GM23338 (cell line): Measurements from ENCODE around the gene DEXI. TPM values are rescaled to one million over a fixed set of nuclear protein-coding genes. Genes with fewer than 3 reads are reported as not detected.

Experiments
- ATAC-seq: fragments of 200-7000 bp; cut with Tn5 transposase; 3 replicates; pipeline ENCODE4 v1.9.1; 2020
- DNase-seq: peaks from one replicate; pipeline ENCODE4 v3.0.0-alpha.2; 2015; ENCODE audit warnings: low spot score
- H2AFZ ChIP-seq: fragments of 200-600 bp; sonication (generic); 2 replicates; pipeline ENCODE4 v1.8.0; 2016; ENCODE audit warnings: antibody characterized with exemption, mild to moderate bottlenecking, moderate library complexity
- H3F3A ChIP-seq: fragments of 200-600 bp; sonication (generic); replicated peaks from 2 replicates; pipeline ENCODE4 v1.8.0; 2017; ENCODE audit warnings: antibody characterized with exemption, mixed run types, low read depth
- H3K27ac ChIP-seq: fragments of 200-600 bp; sonication (generic); 2 replicates; pipeline ENCODE4 v1.6.1; 2016; ENCODE audit warnings: low read depth
- H3K27me3 ChIP-seq: fragments of 200-600 bp; sonication (generic); 2 replicates; pipeline ENCODE4 v1.8.0; 2016; ENCODE audit warnings: mild to moderate bottlenecking, mixed run types, moderate library complexity; ENCODE audit not compliant: insufficient read depth
- H3K36me3 ChIP-seq: fragments of 200-600 bp; sonication (generic); 2 replicates; pipeline ENCODE4 v1.8.0; 2016; ENCODE audit warnings: mild to moderate bottlenecking; ENCODE audit not compliant: insufficient read depth
- H3K4me1 ChIP-seq: fragments of 200-600 bp; sonication (generic); 2 replicates; pipeline ENCODE4 v1.8.0; 2016; ENCODE audit warnings: mild to moderate bottlenecking, moderate library complexity; ENCODE audit not compliant: insufficient read depth
- H3K4me2 ChIP-seq: fragments of 200-600 bp; sonication (generic); 2 replicates; pipeline ENCODE4 v1.7.1; 2017; ENCODE audit warnings: mixed run types
- H3K4me3 ChIP-seq: fragments of 200-600 bp; sonication (generic); 2 replicates; pipeline ENCODE4 v1.6.1; 2016; ENCODE audit warnings: mixed run types
- H3K79me2 ChIP-seq: fragments of 200-600 bp; sonication (generic); replicated peaks from 2 replicates; pipeline ENCODE4 v1.8.0; 2017; ENCODE audit warnings: mild to moderate bottlenecking; ENCODE audit not compliant: insufficient read depth
- H3K9me2 ChIP-seq: fragments of 200-600 bp; sonication (generic); 2 replicates; pipeline ENCODE4 v1.8.0; 2017; ENCODE audit not compliant: insufficient read depth
- H4K20me1 ChIP-seq: fragments of 200-600 bp; sonication (generic); replicated peaks from 2 replicates; pipeline ENCODE4 v1.8.0; 2017; ENCODE audit warnings: mild to moderate bottlenecking; ENCODE audit not compliant: insufficient read depth
- H3K27ac Mint-ChIP-seq: 2 replicates; pipeline ENCODE4 v1.8.0; 2020; ENCODE audit warnings: inconsistent platforms, mild to moderate bottlenecking, moderate library complexity, mixed read lengths
- H3K27me3 Mint-ChIP-seq: 3 replicates; pipeline ENCODE4 v1.8.0; 2022; ENCODE audit warnings: low read depth, mild to moderate bottlenecking, moderate library complexity, mixed read lengths, inconsistent platforms; ENCODE audit not compliant: insufficient read depth, poor library complexity
- H3K36me3 Mint-ChIP-seq: 3 replicates; pipeline ENCODE4 v1.8.0; 2021; ENCODE audit warnings: low read depth, mild to moderate bottlenecking, inconsistent platforms, moderate library complexity, mixed read lengths
- H3K4me1 Mint-ChIP-seq: 3 replicates; pipeline ENCODE4 v1.8.0; 2020; ENCODE audit warnings: mild to moderate bottlenecking, inconsistent platforms, mixed read lengths
- H3K4me3 Mint-ChIP-seq: 3 replicates; pipeline ENCODE4 v1.8.0; 2021; ENCODE audit warnings: moderate library complexity, mild to moderate bottlenecking, inconsistent platforms, mixed read lengths
- H3K9me3 Mint-ChIP-seq: 3 replicates; pipeline ENCODE4 v1.8.0; 2020; ENCODE audit warnings: moderate library complexity, mild to moderate bottlenecking, inconsistent platforms, mixed read lengths
- CREB1 ChIP-seq: fragments of 250-450 bp; sonication (Bioruptor Pico); IDR thresholded peaks from 2 replicates; pipeline ENCODE4 v1.5.0; 2020; ENCODE audit warnings: low read depth, mild to moderate bottlenecking, moderate library complexity
- EZH2 ChIP-seq: fragments of 200-600 bp; sonication (generic); IDR thresholded peaks from one replicate; pipeline ENCODE4 v1.8.0; 2017; ENCODE audit warnings: antibody characterized with exemption, mild to moderate bottlenecking, low read depth; ENCODE audit not compliant: unreplicated experiment
- EZH2phosphoT487 ChIP-seq: fragments of 200-600 bp; sonication (generic); IDR thresholded peaks from one replicate; pipeline ENCODE4 v1.8.1; 2018; ENCODE audit warnings: antibody characterized with exemption; ENCODE audit not compliant: unreplicated experiment
- JUNB ChIP-seq: IDR thresholded peaks from one replicate; pipeline ENCODE4 v1.6.1; 2016; ENCODE audit warnings: antibody characterized with exemption; ENCODE audit not compliant: unreplicated experiment
- NANOG ChIP-seq: IDR thresholded peaks from 2 replicates; pipeline ENCODE4 v1.6.1; 2016; ENCODE audit warnings: antibody characterized with exemption, borderline replicate concordance
- POLR2AphosphoS5 ChIP-seq: IDR thresholded peaks from 2 replicates; pipeline ENCODE4 v1.6.1; 2016; ENCODE audit warnings: antibody characterized with exemption, low read depth
- REST ChIP-seq: IDR thresholded peaks from one replicate; pipeline ENCODE4 v1.6.1; 2018; ENCODE audit warnings: antibody characterized with exemption; ENCODE audit not compliant: unreplicated experiment
- STAT1 ChIP-seq: IDR thresholded peaks from one replicate; pipeline ENCODE4 v1.6.1; 2016; ENCODE audit warnings: antibody characterized with exemption; ENCODE audit not compliant: unreplicated experiment
- ZNF114 ChIP-seq: fragments of 250-450 bp; sonication (Bioruptor Pico); IDR thresholded peaks from 2 replicates; pipeline ENCODE4 v1.5.0; 2020; ENCODE audit warnings: mild to moderate bottlenecking, moderate library complexity
- ZNF331 ChIP-seq: fragments of 250-450 bp; sonication (Bioruptor Pico); IDR thresholded peaks from 2 replicates; pipeline ENCODE4 v1.5.0; 2020; ENCODE audit warnings: low read depth, mild to moderate bottlenecking, moderate library complexity
- polyA plus RNA-seq: library from polyadenylated mRNA; unstranded; fragments of >200 nt; fragmentation: Nextera tagmentation; extraction: Ambion mirVana; gene quantifications from 2 replicates; pipeline ENCODE4 v1.2.1, GENCODE V29; 2016
- total RNA-seq: library from RNA; depleted of rRNA; stranded (reverse); fragments of >200 nt; shearing (Covaris generic); gene quantifications from 2 replicates; pipeline ENCODE4 v1.2.3, GENCODE V29; 2014
- TF ChIP-seq, protein P1 (sequence below): IDR thresholded peaks from 2 replicates; pipeline ENCODE4 v1.6.1; 2016; ENCODE audit warnings: antibody characterized with exemption
- TF ChIP-seq, protein P2 (sequence below), 2 experiments: fragments of 200-600 bp in 1 of 2; sonication (generic) in 1 of 2; conservative IDR thresholded peaks; 2 replicates each; pipeline versions ENCODE4 v1.5.1 to v1.6.1; 2016 to 2017; ENCODE audit warnings: antibody characterized with exemption in 2 of 2, low read depth in 2 of 2, mild to moderate bottlenecking in 2 of 2, moderate library complexity in 1 of 2
- TF ChIP-seq, protein P3 (sequence below): fragments of 250-450 bp; sonication (Bioruptor Pico); IDR thresholded peaks from 2 replicates; pipeline ENCODE4 v1.5.0; 2020; ENCODE audit warnings: mild to moderate bottlenecking, moderate library complexity

DEXI gene
- total and polyA plus RNA-seq, 2 experiments from 2014 or later: 26.5 to 58.2 TPM

- DNase-seq (no peak), ATAC-seq (no peak)
- Histone ChIP-seq H3K4me1 (no peaks in the 10 kb centered on the region), H3K4me3 (no peak overlapping the region), H2AFZ (no peak overlapping the region), H3K9me2 (no peaks in the 10 kb centered on the region), H3K27ac (no peak overlapping the region), H3K27me3 (no peaks in the 10 kb centered on the region), H4K20me1 (peaks cover 33% of the 10 kb centered on the region), H3K4me2 (no peak overlapping the region), H3K79me2 (peaks cover 23% of the 10 kb centered on the region), H3K36me3 (no peaks in the 10 kb centered on the region; the same call in 1 of the 2 replicates), H3F3A (no peaks in the 10 kb centered on the region)
- Mint-ChIP-seq H3K9me3 (no peaks in the 10 kb centered on the region), H3K4me1 (no peaks in the 10 kb centered on the region), H3K27ac (no peak overlapping the region), H3K4me3 (no peak overlapping the region), H3K36me3 (no peaks in the 10 kb centered on the region), H3K27me3 (peaks cover 3% of the 10 kb centered on the region)
- TF ChIP-seq EZH2 (no peak), EZH2phosphoT487 (no peak), ZNF331 (CRISPR knock-in tag) (no peak), REST (no peak), POLR2AphosphoS5 (no peak), ZNF114 (no peak), JUNB (no peak), NANOG (no peak), STAT1 (no peak), CREB1 (CRISPR knock-in tag) (no peak)
- TF ChIP-seq, protein P1, sequence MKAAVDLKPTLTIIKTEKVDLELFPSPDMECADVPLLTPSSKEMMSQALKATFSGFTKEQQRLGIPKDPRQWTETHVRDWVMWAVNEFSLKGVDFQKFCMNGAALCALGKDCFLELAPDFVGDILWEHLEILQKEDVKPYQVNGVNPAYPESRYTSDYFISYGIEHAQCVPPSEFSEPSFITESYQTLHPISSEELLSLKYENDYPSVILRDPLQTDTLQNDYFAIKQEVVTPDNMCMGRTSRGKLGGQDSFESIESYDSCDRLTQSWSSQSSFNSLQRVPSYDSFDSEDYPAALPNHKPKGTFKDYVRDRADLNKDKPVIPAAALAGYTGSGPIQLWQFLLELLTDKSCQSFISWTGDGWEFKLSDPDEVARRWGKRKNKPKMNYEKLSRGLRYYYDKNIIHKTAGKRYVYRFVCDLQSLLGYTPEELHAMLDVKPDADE: no peak
- TF ChIP-seq, protein P2, sequence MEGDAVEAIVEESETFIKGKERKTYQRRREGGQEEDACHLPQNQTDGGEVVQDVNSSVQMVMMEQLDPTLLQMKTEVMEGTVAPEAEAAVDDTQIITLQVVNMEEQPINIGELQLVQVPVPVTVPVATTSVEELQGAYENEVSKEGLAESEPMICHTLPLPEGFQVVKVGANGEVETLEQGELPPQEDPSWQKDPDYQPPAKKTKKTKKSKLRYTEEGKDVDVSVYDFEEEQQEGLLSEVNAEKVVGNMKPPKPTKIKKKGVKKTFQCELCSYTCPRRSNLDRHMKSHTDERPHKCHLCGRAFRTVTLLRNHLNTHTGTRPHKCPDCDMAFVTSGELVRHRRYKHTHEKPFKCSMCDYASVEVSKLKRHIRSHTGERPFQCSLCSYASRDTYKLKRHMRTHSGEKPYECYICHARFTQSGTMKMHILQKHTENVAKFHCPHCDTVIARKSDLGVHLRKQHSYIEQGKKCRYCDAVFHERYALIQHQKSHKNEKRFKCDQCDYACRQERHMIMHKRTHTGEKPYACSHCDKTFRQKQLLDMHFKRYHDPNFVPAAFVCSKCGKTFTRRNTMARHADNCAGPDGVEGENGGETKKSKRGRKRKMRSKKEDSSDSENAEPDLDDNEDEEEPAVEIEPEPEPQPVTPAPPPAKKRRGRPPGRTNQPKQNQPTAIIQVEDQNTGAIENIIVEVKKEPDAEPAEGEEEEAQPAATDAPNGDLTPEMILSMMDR (conservative IDR thresholded peaks at IDR 0.05; ENCODE audit: low read depth in 2 of 2): no peak
- TF ChIP-seq, protein P3, sequence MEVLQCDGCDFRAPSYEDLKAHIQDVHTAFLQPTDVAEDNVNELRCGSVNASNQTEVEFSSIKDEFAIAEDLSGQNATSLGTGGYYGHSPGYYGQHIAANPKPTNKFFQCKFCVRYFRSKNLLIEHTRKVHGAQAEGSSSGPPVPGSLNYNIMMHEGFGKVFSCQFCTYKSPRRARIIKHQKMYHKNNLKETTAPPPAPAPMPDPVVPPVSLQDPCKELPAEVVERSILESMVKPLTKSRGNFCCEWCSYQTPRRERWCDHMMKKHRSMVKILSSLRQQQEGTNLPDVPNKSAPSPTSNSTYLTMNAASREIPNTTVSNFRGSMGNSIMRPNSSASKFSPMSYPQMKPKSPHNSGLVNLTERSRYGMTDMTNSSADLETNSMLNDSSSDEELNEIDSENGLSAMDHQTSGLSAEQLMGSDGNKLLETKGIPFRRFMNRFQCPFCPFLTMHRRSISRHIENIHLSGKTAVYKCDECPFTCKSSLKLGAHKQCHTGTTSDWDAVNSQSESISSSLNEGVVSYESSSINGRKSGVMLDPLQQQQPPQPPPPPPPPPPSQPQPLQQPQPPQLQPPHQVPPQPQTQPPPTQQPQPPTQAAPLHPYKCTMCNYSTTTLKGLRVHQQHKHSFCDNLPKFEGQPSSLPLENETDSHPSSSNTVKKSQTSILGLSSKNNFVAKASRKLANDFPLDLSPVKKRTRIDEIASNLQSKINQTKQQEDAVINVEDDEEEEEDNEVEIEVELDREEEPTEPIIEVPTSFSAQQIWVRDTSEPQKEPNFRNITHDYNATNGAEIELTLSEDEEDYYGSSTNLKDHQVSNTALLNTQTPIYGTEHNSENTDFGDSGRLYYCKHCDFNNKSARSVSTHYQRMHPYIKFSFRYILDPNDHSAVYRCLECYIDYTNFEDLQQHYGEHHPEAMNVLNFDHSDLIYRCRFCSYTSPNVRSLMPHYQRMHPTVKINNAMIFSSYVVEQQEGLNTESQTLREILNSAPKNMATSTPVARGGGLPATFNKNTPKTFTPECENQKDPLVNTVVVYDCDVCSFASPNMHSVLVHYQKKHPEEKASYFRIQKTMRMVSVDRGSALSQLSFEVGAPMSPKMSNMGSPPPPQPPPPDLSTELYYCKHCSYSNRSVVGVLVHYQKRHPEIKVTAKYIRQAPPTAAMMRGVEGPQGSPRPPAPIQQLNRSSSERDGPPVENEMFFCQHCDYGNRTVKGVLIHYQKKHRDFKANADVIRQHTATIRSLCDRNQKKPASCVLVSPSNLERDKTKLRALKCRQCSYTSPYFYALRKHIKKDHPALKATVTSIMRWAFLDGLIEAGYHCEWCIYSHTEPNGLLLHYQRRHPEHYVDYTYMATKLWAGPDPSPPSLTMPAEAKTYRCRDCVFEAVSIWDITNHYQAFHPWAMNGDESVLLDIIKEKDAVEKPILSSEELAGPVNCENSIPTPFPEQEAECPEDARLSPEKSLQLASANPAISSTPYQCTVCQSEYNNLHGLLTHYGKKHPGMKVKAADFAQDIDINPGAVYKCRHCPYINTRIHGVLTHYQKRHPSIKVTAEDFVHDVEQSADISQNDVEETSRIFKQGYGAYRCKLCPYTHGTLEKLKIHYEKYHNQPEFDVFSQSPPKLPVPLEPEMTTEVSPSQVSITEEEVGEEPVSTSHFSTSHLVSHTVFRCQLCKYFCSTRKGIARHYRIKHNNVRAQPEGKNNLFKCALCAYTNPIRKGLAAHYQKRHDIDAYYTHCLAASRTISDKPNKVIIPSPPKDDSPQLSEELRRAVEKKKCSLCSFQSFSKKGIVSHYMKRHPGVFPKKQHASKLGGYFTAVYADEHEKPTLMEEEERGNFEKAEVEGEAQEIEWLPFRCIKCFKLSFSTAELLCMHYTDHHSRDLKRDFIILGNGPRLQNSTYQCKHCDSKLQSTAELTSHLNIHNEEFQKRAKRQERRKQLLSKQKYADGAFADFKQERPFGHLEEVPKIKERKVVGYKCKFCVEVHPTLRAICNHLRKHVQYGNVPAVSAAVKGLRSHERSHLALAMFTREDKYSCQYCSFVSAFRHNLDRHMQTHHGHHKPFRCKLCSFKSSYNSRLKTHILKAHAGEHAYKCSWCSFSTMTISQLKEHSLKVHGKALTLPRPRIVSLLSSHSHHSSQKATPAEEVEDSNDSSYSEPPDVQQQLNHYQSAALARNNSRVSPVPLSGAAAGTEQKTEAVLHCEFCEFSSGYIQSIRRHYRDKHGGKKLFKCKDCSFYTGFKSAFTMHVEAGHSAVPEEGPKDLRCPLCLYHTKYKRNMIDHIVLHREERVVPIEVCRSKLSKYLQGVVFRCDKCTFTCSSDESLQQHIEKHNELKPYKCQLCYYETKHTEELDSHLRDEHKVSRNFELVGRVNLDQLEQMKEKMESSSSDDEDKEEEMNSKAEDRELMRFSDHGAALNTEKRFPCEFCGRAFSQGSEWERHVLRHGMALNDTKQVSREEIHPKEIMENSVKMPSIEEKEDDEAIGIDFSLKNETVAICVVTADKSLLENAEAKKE (CRISPR knock-in tag): no peak
Observed at GRCh38 chr16:10933865-10934264, 8.4 kb downstream of the DEXI start.
